Coronary artery (tissue), 2 donors: ENCODE measurements around the gene PRUNE2.
"Not testable (repeated sequence)": the region's sequence is repeated elsewhere in the genome, so short reads cannot be mapped to it uniquely, and the experiment has no call there.

ENCODE experiments used
- DNase-seq: peaks from one replicate; pipeline ENCODE4 v3.0.0-alpha.2; 2017; ENCODE audit warnings: low spot score
- H3K27ac ChIP-seq, 2 donors: fragments of 200-600 bp; sonication (generic); one replicate each; pipeline ENCODE4 v1.5.1; 2016 to 2019
- H3K4me3 ChIP-seq: fragments of 200-600 bp; sonication (generic); 2 replicates; pipeline ENCODE4 v1.5.1; 2016; ENCODE audit warnings: mild to moderate bottlenecking, moderate library complexity
- CTCF ChIP-seq: fragments of 200-600 bp; sonication (generic); IDR thresholded peaks from one replicate; pipeline ENCODE4 v1.5.1; 2019; ENCODE audit warnings: antibody characterized with exemption

Gene PRUNE2

GRCh38 chr9:76873056-76873792, 32.7 kb downstream of the PRUNE2 start:
- no peak for TF ChIP-seq CTCF
- DNase-seq, result no peak
- peak overlapping the region; percentile 8 for H3K4me3 ChIP-seq
- H3K27ac ChIP-seq, result peak overlapping the region; percentile 75 to 92

- no peak overlapping the region for H3K4me3 ChIP-seq
- no peak for DNase-seq
- no peak overlapping the region for H3K27ac ChIP-seq
- no peak for TF ChIP-seq CTCF
These were observed 37.0 kb downstream of the PRUNE2 start for GRCh38 chr9:76868897-76869296.

- TF ChIP-seq CTCF, result no peak
- no peak overlapping the region for H3K4me3 ChIP-seq
- DNase-seq, result no peak
These were observed 39.2 kb downstream of the PRUNE2 start for GRCh38 chr9:76866689-76867088.

GRCh38 chr9:76863832-76864231, 42.1 kb downstream of the PRUNE2 start:
- no peak for TF ChIP-seq CTCF
- Histone ChIP-seq H3K27ac (no peak overlapping the region), H3K4me3 (no peak overlapping the region)
- DNase-seq, result no peak

More at GRCh38 chr9:76866689-76867088, 39.2 kb downstream of the PRUNE2 start:
- H3K27ac ChIP-seq, result peak overlapping the region; percentile 27 to 69

GRCh38 chr9:76859860-76860259, 46.1 kb downstream of the PRUNE2 start:
- no peak overlapping the region for H3K27ac ChIP-seq
- H3K4me3 ChIP-seq, result no peak overlapping the region
- TF ChIP-seq CTCF, result no peak
- no peak for DNase-seq

- not testable (repeated sequence) for H3K27ac ChIP-seq, DNase-seq, H3K4me3 ChIP-seq
These were observed 47.7 kb downstream of the PRUNE2 start for GRCh38 chr9:76858248-76858647.

GRCh38 chr9:76856016-76856415, 49.9 kb downstream of the PRUNE2 start:
- Histone ChIP-seq H3K27ac (no peak overlapping the region), H3K4me3 (no peak overlapping the region)
- TF ChIP-seq CTCF, result no peak
- no peak for DNase-seq
